Suprapubic skin (tissue), 4 donors: ENCODE results near the gene FKBP10.

Source experiments
- CTCF ChIP-seq, 2 donors: fragments of 200-600 bp in 1 of 2; fragments of 450-650 bp in 1 of 2; sonication (generic) in 1 of 2; IDR thresholded peaks; one replicate each; pipeline ENCODE4 v1.5.1; 2016 to 2019; ENCODE audit warnings: antibody characterized with exemption in 2 of 2, mild to moderate bottlenecking in 1 of 2, moderate library complexity in 1 of 2
- EP300 ChIP-seq: sonication (generic); formaldehyde crosslinking; IDR thresholded peaks from one replicate; pipeline ENCODE4 v1.6.1; 2017; ENCODE audit warnings: antibody characterized with exemption
- POLR2A ChIP-seq, 2 donors: fragments of 450-650 bp; IDR thresholded peaks; one replicate each; pipeline ENCODE4 v1.6.1; 2017; ENCODE audit warnings: antibody characterized with exemption in 2 of 2, mild to moderate bottlenecking in 2 of 2, moderate library complexity in 2 of 2
- POLR2AphosphoS5 ChIP-seq, 3 donors: sonication (generic); formaldehyde crosslinking; IDR thresholded peaks; one replicate each; pipeline ENCODE4 v1.6.1; 2017; ENCODE audit warnings: antibody characterized with exemption in 3 of 3

GRCh38 chr17:41825175-41825845, 12.5 kb downstream of the FKBP10 start:
- TF ChIP-seq POLR2A (IDR thresholded peaks at IDR 0.05) (no peak), CTCF (IDR thresholded peaks at IDR 0.05) (no peak), POLR2AphosphoS5 (IDR thresholded peaks at IDR 0.05) (no peak), EP300 (no peak)
